WTC11 (cell line): ENCODE results near the gene RCBTB2. TPM values are rescaled to one million over a fixed set of nuclear protein-coding genes. Genes with fewer than 3 reads are reported as not detected.

Source experiments
- ATAC-seq: fragments of 200-7000 bp; cut with Tn5 transposase; 2 replicates; pipeline ENCODE4 v1.10.0; 2021; ENCODE audit warnings: mild to moderate bottlenecking, moderate library complexity
- CTCF ChIA-PET: fragments of 300-600 bp; sonication (Branson Sonifier 250); formaldehyde crosslinking; loops from one replicate; lab custom pipeline; 2021; ENCODE audit warnings: antibody characterized with exemption; lab: Charles Lee
- POLR2A ChIA-PET: fragments of 350-600 bp; sonication (Branson Sonifier 250); formaldehyde crosslinking; loops from one replicate; lab custom pipeline; 2021; ENCODE audit warnings: antibody characterized with exemption; lab: Charles Lee
- DNase-seq: peaks from one replicate; pipeline ENCODE4 v3.0.0; 2021; ENCODE audit warnings: low spot score
- H3K27ac Mint-ChIP-seq: 2 replicates; pipeline ENCODE4 v1.8.0; 2021; ENCODE audit warnings: mixed read lengths
- H3K27me3 Mint-ChIP-seq: 2 replicates; pipeline ENCODE4 v1.8.0; 2021; ENCODE audit warnings: low read depth, mild to moderate bottlenecking, moderate library complexity, mixed read lengths
- H3K36me3 Mint-ChIP-seq: 2 replicates; pipeline ENCODE4 v1.8.0; 2021; ENCODE audit warnings: mixed read lengths
- H3K4me1 Mint-ChIP-seq: 2 replicates; pipeline ENCODE4 v1.8.0; 2022; ENCODE audit warnings: mixed read lengths
- H3K4me3 Mint-ChIP-seq: 2 replicates; pipeline ENCODE4 v1.8.0; 2021; ENCODE audit warnings: mild to moderate bottlenecking, moderate library complexity, mixed read lengths
- H3K9me3 Mint-ChIP-seq: 2 replicates; pipeline ENCODE4 v1.8.0; 2021; ENCODE audit warnings: mixed read lengths
- ATF1 ChIP-seq: sonication (generic); formaldehyde crosslinking; IDR thresholded peaks from 2 replicates; pipeline ENCODE4 v1.8.1; 2023; ENCODE audit warnings: mild to moderate bottlenecking, moderate library complexity, missing genetic modification reagents
- CREM ChIP-seq: sonication (generic); formaldehyde crosslinking; IDR thresholded peaks from 2 replicates; pipeline ENCODE4 v1.8.1; 2022; ENCODE audit warnings: mild to moderate bottlenecking, missing genetic modification reagents, moderate library complexity
- FOXK1 ChIP-seq: sonication (generic); formaldehyde crosslinking; IDR thresholded peaks from 2 replicates; pipeline ENCODE4 v1.8.0; 2022; ENCODE audit warnings: mild to moderate bottlenecking, moderate library complexity, missing genetic modification reagents
- GABPB1 ChIP-seq: sonication (generic); formaldehyde crosslinking; IDR thresholded peaks from 2 replicates; pipeline ENCODE4 v1.8.1; 2023; ENCODE audit warnings: mild to moderate bottlenecking, missing genetic modification reagents
- HMGA2 ChIP-seq: fragments of 250-450 bp; sonication (Bioruptor Pico); IDR thresholded peaks from 2 replicates; pipeline ENCODE4 v1.4.0; 2021; ENCODE audit warnings: mild to moderate bottlenecking, moderate library complexity
- JUN ChIP-seq: sonication (generic); formaldehyde crosslinking; IDR thresholded peaks from 2 replicates; pipeline ENCODE4 v1.8.0; 2023; ENCODE audit warnings: mild to moderate bottlenecking, missing genetic modification reagents
- NFYB ChIP-seq: sonication (generic); formaldehyde crosslinking; conservative IDR thresholded peaks from 2 replicates; pipeline ENCODE4 v1.8.0; 2022; ENCODE audit warnings: low read depth, missing genetic modification reagents
- SOX15 ChIP-seq: fragments of 250-450 bp; sonication (Bioruptor Pico); IDR thresholded peaks from 2 replicates; pipeline ENCODE4 v1.9.0; 2021; ENCODE audit warnings: mild to moderate bottlenecking
- ZBTB21 ChIP-seq: sonication (generic); formaldehyde crosslinking; IDR thresholded peaks from 2 replicates; pipeline ENCODE4 v1.8.1; 2023; ENCODE audit warnings: mild to moderate bottlenecking, missing genetic modification reagents, borderline replicate concordance
- ZNF317 ChIP-seq: sonication (generic); formaldehyde crosslinking; IDR thresholded peaks from 2 replicates; pipeline ENCODE4 v1.8.1; 2023; ENCODE audit warnings: low read depth, mild to moderate bottlenecking, moderate library complexity, missing genetic modification reagents, borderline replicate concordance
- ZNF416 ChIP-seq: fragments of 250-450 bp; sonication (Bioruptor Pico); IDR thresholded peaks from 2 replicates; pipeline ENCODE4 v1.9.0; 2021; ENCODE audit warnings: mild to moderate bottlenecking, inconsistent platforms
- total RNA-seq: library from RNA; stranded (reverse); gene quantifications from 3 replicates; pipeline ENCODE4 v1.2.3, GENCODE V29; 2021
- TF ChIP-seq, protein P1 (sequence below): sonication (generic); formaldehyde crosslinking; IDR thresholded peaks from 2 replicates; pipeline ENCODE4 v1.8.0; 2022; ENCODE audit warnings: mild to moderate bottlenecking, missing genetic modification reagents
- TF ChIP-seq, protein P2 (sequence below): sonication (generic); formaldehyde crosslinking; IDR thresholded peaks from 2 replicates; pipeline ENCODE4 v1.8.1; 2022; ENCODE audit warnings: low read depth, mild to moderate bottlenecking, moderate library complexity, missing genetic modification reagents, borderline replicate concordance
- TF ChIP-seq, protein P3 (sequence below): sonication (generic); formaldehyde crosslinking; IDR thresholded peaks from 2 replicates; pipeline ENCODE4 v1.8.0; 2022; ENCODE audit warnings: mild to moderate bottlenecking, missing genetic modification reagents
- TF ChIP-seq, protein P4 (sequence below): sonication (generic); formaldehyde crosslinking; IDR thresholded peaks from 2 replicates; pipeline ENCODE4 v1.8.0; 2022; ENCODE audit warnings: missing genetic modification reagents
- TF ChIP-seq, protein P5 (sequence below): fragments of 250-450 bp; sonication (Bioruptor Pico); conservative IDR thresholded peaks from 2 replicates; pipeline ENCODE4 v1.9.0; 2021; ENCODE audit warnings: mild to moderate bottlenecking

The RCBTB2 gene
- total RNA-seq, 1 experiment from 2014 or later, result 6.6 TPM

DNA sequence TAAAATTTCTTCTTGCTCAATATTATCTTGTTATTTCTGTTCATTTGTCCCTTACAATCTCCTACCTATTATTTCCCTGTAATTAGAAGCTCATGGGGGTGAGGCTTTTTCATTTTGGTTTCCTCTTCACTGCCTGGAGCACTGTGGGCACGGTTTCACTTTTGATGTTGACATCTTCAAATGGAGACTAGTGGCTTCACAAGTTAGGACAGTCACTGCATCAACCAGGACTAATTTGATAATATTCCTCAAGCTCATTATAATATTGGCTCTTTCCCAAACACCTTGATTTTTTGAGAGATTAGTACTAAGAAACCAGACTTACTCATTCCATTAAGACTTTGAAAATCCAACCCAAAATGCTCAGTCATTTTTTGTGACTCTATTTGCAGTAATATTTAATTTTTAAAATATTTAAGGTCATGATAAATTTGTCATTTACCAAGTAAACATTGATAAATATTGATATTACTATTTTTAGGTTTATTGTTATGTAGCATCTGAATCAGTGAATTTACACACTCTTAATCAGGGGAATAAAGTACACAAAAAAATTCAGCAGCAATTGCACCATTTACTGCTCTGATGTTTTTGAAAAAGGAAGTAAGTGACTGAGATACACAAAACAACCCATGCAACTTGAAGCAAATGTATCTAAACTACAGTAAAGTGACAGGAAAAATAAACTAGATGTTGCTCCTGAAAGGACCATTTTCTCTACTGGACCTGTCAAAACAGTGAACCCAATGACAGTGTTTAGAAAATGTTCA, 28.8 kb upstream of the RCBTB2 start:
- no peaks in the 10 kb centered on the region for H3K27me3 Mint-ChIP-seq
- H3K4me3 Mint-ChIP-seq, result no peak overlapping the region
- peaks cover 1% of the 10 kb centered on the region; the same call in 1 of the 2 replicates for H3K9me3 Mint-ChIP-seq
- ChIA-PET CTCF (interaction anchor here (1.3 kb wide), 1 partner anchor 18 kb away, joined by 3 read pairs; no protein-coding TSS in a partner anchor), POLR2A (no interaction called here)
- DNase-seq, result no peak
- H3K27ac Mint-ChIP-seq, result no peak overlapping the region
- TF ChIP-seq ZNF416 (CRISPR knock-in tag), result no peak
- TF ChIP-seq HMGA2 (CRISPR knock-in tag), result no peak
- TF ChIP-seq ATF1, result no peak
- TF ChIP-seq GABPB1 (CRISPR knock-in tag), result no peak
- TF ChIP-seq FOXK1 (CRISPR knock-in tag), result no peak
- TF ChIP-seq ZNF317 (CRISPR knock-in tag), result no peak
- TF ChIP-seq, protein P1, sequence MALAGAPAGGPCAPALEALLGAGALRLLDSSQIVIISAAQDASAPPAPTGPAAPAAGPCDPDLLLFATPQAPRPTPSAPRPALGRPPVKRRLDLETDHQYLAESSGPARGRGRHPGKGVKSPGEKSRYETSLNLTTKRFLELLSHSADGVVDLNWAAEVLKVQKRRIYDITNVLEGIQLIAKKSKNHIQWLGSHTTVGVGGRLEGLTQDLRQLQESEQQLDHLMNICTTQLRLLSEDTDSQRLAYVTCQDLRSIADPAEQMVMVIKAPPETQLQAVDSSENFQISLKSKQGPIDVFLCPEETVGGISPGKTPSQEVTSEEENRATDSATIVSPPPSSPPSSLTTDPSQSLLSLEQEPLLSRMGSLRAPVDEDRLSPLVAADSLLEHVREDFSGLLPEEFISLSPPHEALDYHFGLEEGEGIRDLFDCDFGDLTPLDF, result no peak
- no peak for TF ChIP-seq JUN (CRISPR knock-in tag)
- no peak for TF ChIP-seq NFYB (CRISPR knock-in tag)
- no peak for TF ChIP-seq CREM (CRISPR knock-in tag)
- TF ChIP-seq, protein P2, sequence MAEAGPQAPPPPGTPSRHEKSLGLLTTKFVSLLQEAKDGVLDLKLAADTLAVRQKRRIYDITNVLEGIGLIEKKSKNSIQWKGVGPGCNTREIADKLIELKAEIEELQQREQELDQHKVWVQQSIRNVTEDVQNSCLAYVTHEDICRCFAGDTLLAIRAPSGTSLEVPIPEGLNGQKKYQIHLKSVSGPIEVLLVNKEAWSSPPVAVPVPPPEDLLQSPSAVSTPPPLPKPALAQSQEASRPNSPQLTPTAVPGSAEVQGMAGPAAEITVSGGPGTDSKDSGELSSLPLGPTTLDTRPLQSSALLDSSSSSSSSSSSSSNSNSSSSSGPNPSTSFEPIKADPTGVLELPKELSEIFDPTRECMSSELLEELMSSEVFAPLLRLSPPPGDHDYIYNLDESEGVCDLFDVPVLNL, result no peak
- TF ChIP-seq, protein P3, sequence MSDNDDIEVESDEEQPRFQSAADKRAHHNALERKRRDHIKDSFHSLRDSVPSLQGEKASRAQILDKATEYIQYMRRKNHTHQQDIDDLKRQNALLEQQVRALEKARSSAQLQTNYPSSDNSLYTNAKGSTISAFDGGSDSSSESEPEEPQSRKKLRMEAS (CRISPR knock-in tag), result no peak
- TF ChIP-seq, protein P4, sequence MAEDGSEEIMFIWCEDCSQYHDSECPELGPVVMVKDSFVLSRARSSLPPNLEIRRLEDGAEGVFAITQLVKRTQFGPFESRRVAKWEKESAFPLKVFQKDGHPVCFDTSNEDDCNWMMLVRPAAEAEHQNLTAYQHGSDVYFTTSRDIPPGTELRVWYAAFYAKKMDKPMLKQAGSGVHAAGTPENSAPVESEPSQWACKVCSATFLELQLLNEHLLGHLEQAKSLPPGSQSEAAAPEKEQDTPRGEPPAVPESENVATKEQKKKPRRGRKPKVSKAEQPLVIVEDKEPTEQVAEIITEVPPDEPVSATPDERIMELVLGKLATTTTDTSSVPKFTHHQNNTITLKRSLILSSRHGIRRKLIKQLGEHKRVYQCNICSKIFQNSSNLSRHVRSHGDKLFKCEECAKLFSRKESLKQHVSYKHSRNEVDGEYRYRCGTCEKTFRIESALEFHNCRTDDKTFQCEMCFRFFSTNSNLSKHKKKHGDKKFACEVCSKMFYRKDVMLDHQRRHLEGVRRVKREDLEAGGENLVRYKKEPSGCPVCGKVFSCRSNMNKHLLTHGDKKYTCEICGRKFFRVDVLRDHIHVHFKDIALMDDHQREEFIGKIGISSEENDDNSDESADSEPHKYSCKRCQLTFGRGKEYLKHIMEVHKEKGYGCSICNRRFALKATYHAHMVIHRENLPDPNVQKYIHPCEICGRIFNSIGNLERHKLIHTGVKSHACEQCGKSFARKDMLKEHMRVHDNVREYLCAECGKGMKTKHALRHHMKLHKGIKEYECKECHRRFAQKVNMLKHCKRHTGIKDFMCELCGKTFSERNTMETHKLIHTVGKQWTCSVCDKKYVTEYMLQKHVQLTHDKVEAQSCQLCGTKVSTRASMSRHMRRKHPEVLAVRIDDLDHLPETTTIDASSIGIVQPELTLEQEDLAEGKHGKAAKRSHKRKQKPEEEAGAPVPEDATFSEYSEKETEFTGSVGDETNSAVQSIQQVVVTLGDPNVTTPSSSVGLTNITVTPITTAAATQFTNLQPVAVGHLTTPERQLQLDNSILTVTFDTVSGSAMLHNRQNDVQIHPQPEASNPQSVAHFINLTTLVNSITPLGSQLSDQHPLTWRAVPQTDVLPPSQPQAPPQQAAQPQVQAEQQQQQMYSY (CRISPR knock-in tag), result no peak
- no peak for TF ChIP-seq ZBTB21 (CRISPR knock-in tag)
- no peak for TF ChIP-seq SOX15 (CRISPR knock-in tag)
- TF ChIP-seq, protein P5, sequence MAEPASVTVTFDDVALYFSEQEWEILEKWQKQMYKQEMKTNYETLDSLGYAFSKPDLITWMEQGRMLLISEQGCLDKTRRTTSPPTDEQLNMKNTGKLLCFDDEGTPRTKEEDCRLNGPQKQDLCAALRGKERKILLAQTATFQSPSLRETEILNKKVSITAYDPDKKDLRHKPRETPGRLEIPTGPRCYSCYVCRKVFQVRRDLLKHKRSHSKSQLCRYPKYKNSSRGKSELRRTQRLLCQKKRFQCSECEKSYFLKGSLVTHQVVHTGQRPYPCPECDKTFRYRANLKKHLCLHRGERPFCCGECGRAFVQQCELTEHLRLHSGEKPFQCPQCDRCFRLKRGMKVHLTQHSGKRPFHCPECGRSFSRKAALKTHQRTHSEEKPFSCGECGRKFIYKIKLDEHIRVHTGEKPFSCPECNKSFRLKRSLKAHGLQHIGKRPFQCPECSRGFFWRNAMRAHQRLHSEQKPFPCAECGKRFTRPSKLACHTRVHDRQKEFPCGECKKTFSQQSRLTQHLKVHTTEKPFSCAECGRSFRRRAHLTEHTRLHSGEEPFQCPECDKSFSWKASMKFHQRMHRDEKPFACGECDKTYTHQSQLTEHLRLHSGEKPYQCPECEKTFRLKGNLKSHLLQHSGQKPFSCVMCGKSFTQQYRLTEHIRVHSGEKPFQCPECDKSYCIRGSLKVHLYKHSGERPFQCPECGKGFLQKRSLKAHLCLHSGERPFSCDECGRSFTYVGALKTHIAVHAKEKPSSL (CRISPR knock-in tag), result no peak
- peaks cover 1% of the 10 kb centered on the region for H3K36me3 Mint-ChIP-seq
- no peak for ATAC-seq
- peaks cover 4% of the 10 kb centered on the region for H3K4me1 Mint-ChIP-seq
